Neural progenitor cell (in vitro differentiated cells): ENCODE results near the gene DBNL. TPM values are rescaled to one million over a fixed set of nuclear protein-coding genes. Genes with fewer than 3 reads are reported as not detected.
"Not testable (repeated sequence)": the region's sequence is repeated elsewhere in the genome, so short reads cannot be mapped to it uniquely, and the experiment has no call there.

ENCODE experiments used
- DNase-seq: peaks from one replicate; pipeline ENCODE4 v3.0.0-alpha.2; 2016; ENCODE audit warnings: low spot score
- H2AFZ ChIP-seq: fragments of 200-600 bp; sonication (generic); replicated peaks from 2 replicates; pipeline ENCODE4 v1.6.1; 2016; ENCODE audit warnings: antibody characterized with exemption
- H3F3A ChIP-seq: fragments of 200-600 bp; sonication (generic); 2 replicates; pipeline ENCODE4 v1.6.1; 2016; ENCODE audit warnings: antibody characterized with exemption, low read depth
- H3K27ac ChIP-seq: fragments of 200-600 bp; sonication (generic); 2 replicates; pipeline ENCODE4 v1.5.1; 2016; ENCODE audit warnings: mild to moderate bottlenecking
- H3K27me3 ChIP-seq: fragments of 200-600 bp; sonication (generic); 2 replicates; pipeline ENCODE4 v1.6.1; 2016; ENCODE audit warnings: mild to moderate bottlenecking, moderate library complexity
- H3K36me3 ChIP-seq: fragments of 200-600 bp; sonication (generic); 2 replicates; pipeline ENCODE4 v1.5.1; 2016
- H3K4me1 ChIP-seq: fragments of 200-600 bp; sonication (generic); 2 replicates; pipeline ENCODE4 v1.6.1; 2016; ENCODE audit warnings: mixed run types
- H3K4me2 ChIP-seq: fragments of 200-600 bp; sonication (generic); 2 replicates; pipeline ENCODE4 v1.6.1; 2016
- H3K4me3 ChIP-seq: fragments of 200-600 bp; sonication (generic); 2 replicates; pipeline ENCODE4 v1.5.1; 2016
- H3K79me2 ChIP-seq: fragments of 200-600 bp; sonication (generic); 2 replicates; pipeline ENCODE4 v1.6.1; 2016; ENCODE audit warnings: low read depth
- H3K9ac ChIP-seq: fragments of 200-600 bp; sonication (generic); 2 replicates; pipeline ENCODE4 v1.6.1; 2016
- H3K9me3 ChIP-seq: fragments of 200-600 bp; sonication (generic); 2 replicates; pipeline ENCODE4 v1.5.1; 2016; ENCODE audit warnings: low read depth
- H4K20me1 ChIP-seq: fragments of 200-600 bp; sonication (generic); 2 replicates; pipeline ENCODE4 v1.6.1; 2016; ENCODE audit warnings: low read depth
- H3K27ac Mint-ChIP-seq: 3 replicates; pipeline ENCODE4 v1.8.0; 2021; ENCODE audit warnings: mixed read lengths
- H3K27me3 Mint-ChIP-seq: 2 replicates; pipeline ENCODE4 v1.8.0; 2022; ENCODE audit warnings: low read depth, mild to moderate bottlenecking, inconsistent platforms, moderate library complexity, mixed read lengths; ENCODE audit not compliant: insufficient read depth
- H3K36me3 Mint-ChIP-seq: 3 replicates; pipeline ENCODE4 v1.8.0; 2021; ENCODE audit warnings: mixed read lengths
- H3K4me1 Mint-ChIP-seq: 3 replicates; pipeline ENCODE4 v1.8.0; 2021; ENCODE audit warnings: mixed read lengths
- H3K4me3 Mint-ChIP-seq: 3 replicates; pipeline ENCODE4 v1.8.0; 2021; ENCODE audit warnings: mild to moderate bottlenecking, moderate library complexity, mixed read lengths
- H3K9me3 Mint-ChIP-seq: 3 replicates; pipeline ENCODE4 v1.8.0; 2020; ENCODE audit warnings: mixed read lengths
- CTCF ChIP-seq: fragments of 200-600 bp; sonication (generic); IDR thresholded peaks from 2 replicates; pipeline ENCODE4 v1.5.1; 2017; ENCODE audit warnings: antibody characterized with exemption, mild to moderate bottlenecking
- EZH2 ChIP-seq: fragments of 200-600 bp; sonication (generic); IDR thresholded peaks from 2 replicates; pipeline ENCODE4 v1.6.1; 2017; ENCODE audit warnings: antibody characterized with exemption, mild to moderate bottlenecking, moderate library complexity
- EZH2phosphoT487 ChIP-seq: fragments of 200-600 bp; sonication (generic); IDR thresholded peaks from 2 replicates; pipeline ENCODE4 v1.6.1; 2017; ENCODE audit warnings: antibody characterized with exemption
- total RNA-seq: library from RNA; depleted of rRNA; stranded (reverse); fragments of >200 nt; gene quantifications from 2 replicates; pipeline ENCODE4 v1.2.3, GENCODE V29; 2015; ENCODE audit warnings: low replicate concordance

The DBNL gene
- total RNA-seq, 1 donor from 2014 or later, result 31.4 TPM

GRCh38 chr7:44040493-44040891 lies 4.0 kb upstream of the DBNL start:
- TF ChIP-seq EZH2, result peak; percentile 54
- H3F3A ChIP-seq, result peaks cover 19% of the 10 kb centered on the region
- not testable (repeated sequence) for H3K4me3 Mint-ChIP-seq, H4K20me1 ChIP-seq, H3K36me3 Mint-ChIP-seq, H3K27ac ChIP-seq, H3K9me3 ChIP-seq, H3K9ac ChIP-seq, H3K36me3 ChIP-seq, H3K79me2 ChIP-seq, H3K27ac Mint-ChIP-seq, H3K9me3 Mint-ChIP-seq, H3K4me1 ChIP-seq
- H3K4me3 ChIP-seq, result peak overlapping the region; percentile 42
- DNase-seq, result peak; percentile 20
- Mint-ChIP-seq H3K27me3 (peaks cover 18% of the 10 kb centered on the region), H3K4me1 (peaks cover 13% of the 10 kb centered on the region)
- H2AFZ ChIP-seq, result peak overlapping the region; percentile 50
- H3K27me3 ChIP-seq, result peaks cover 45% of the 10 kb centered on the region
- peak overlapping the region; percentile 72 for H3K4me2 ChIP-seq

GRCh38 chr7:44042221-44042620 lies 2.3 kb upstream of the DBNL start:
- H4K20me1 ChIP-seq, result peaks cover 6% of the 10 kb centered on the region
- H3K4me3 ChIP-seq, result no peak overlapping the region
- peaks cover 45% of the 10 kb centered on the region for H3K27me3 ChIP-seq
- H3K9me3 ChIP-seq, result no peaks in the 10 kb centered on the region
- H3K27ac Mint-ChIP-seq, result no peak overlapping the region
- H3K4me3 Mint-ChIP-seq, result no peak overlapping the region
- TF ChIP-seq EZH2, result no peak
- no peak for TF ChIP-seq EZH2phosphoT487
- TF ChIP-seq CTCF, result no peak
- H3F3A ChIP-seq, result peaks cover 19% of the 10 kb centered on the region
- H3K9me3 Mint-ChIP-seq, result no peaks in the 10 kb centered on the region
- peaks cover 5% of the 10 kb centered on the region for H3K36me3 Mint-ChIP-seq
- no peak overlapping the region for H2AFZ ChIP-seq
- H3K4me1 Mint-ChIP-seq, result peaks cover 29% of the 10 kb centered on the region
- H3K27me3 Mint-ChIP-seq, result peaks cover 19% of the 10 kb centered on the region
- no peak overlapping the region for H3K4me2 ChIP-seq
- H3K79me2 ChIP-seq, result peaks cover 26% of the 10 kb centered on the region
- no peak overlapping the region for H3K9ac ChIP-seq
- no peak for DNase-seq
- H3K27ac ChIP-seq, result no peak overlapping the region
- H3K4me1 ChIP-seq, result peaks cover 8% of the 10 kb centered on the region
- no peaks in the 10 kb centered on the region for H3K36me3 ChIP-seq

- Histone ChIP-seq H3K36me3 (no peaks in the 10 kb centered on the region), H3K27ac (no peak overlapping the region), H3K9ac (no peak overlapping the region), H3K79me2 (peaks cover 40% of the 10 kb centered on the region), H2AFZ (peak overlapping the region; percentile 79), H3K27me3 (peaks cover 38% of the 10 kb centered on the region), H3F3A (peaks cover 19% of the 10 kb centered on the region), H3K4me2 (peak overlapping the region; percentile 98), H3K9me3 (no peaks in the 10 kb centered on the region), H3K4me3 (peak overlapping the region; percentile 86), H4K20me1 (peaks cover 14% of the 10 kb centered on the region), H3K4me1 (peaks cover 8% of the 10 kb centered on the region)
- DNase-seq, result no peak
- H3K9me3 Mint-ChIP-seq, result no peaks in the 10 kb centered on the region
- TF ChIP-seq CTCF (no peak), EZH2phosphoT487 (no peak), EZH2 (no peak)
- H3K4me1 Mint-ChIP-seq, result peaks cover 29% of the 10 kb centered on the region
- peaks cover 19% of the 10 kb centered on the region for H3K27me3 Mint-ChIP-seq
- peaks cover 7% of the 10 kb centered on the region for H3K36me3 Mint-ChIP-seq
- peak overlapping the region; percentile 51 for H3K27ac Mint-ChIP-seq
- peak overlapping the region; percentile 96 for H3K4me3 Mint-ChIP-seq
Measured at GRCh38 chr7:44043902-44044301, 600 bp upstream of the DBNL start.

GRCh38 chr7:44045226-44046014 lies 918 bp downstream of the DBNL start:
- Histone ChIP-seq H3K79me2 (peaks cover 41% of the 10 kb centered on the region), H3K4me2 (peak overlapping the region; percentile 98), H3K36me3 (no peaks in the 10 kb centered on the region), H3K9me3 (no peaks in the 10 kb centered on the region), H4K20me1 (peaks cover 17% of the 10 kb centered on the region), H3K27me3 (peaks cover 27% of the 10 kb centered on the region), H3K9ac (peak overlapping the region; percentile 74), H3F3A (peaks cover 19% of the 10 kb centered on the region), H3K4me1 (peaks cover 8% of the 10 kb centered on the region), H3K27ac (no peak overlapping the region), H3K4me3 (peak overlapping the region; percentile 86), H2AFZ (peak overlapping the region; percentile 78)
- no peak for DNase-seq
- Mint-ChIP-seq H3K9me3 (no peaks in the 10 kb centered on the region), H3K27me3 (peaks cover 15% of the 10 kb centered on the region), H3K4me3 (peak overlapping the region; percentile 96), H3K36me3 (peaks cover 9% of the 10 kb centered on the region), H3K4me1 (peaks cover 26% of the 10 kb centered on the region), H3K27ac (no peak overlapping the region)
- no peak for TF ChIP-seq EZH2
- TF ChIP-seq CTCF, result no peak
- TF ChIP-seq EZH2phosphoT487, result no peak
